CD4-positive, alpha-beta T cell treated with Interleukin-12 subunit alpha and Interleukin-12 subunit beta, for 1 hour (primary cell): ENCODE results near the gene MLPH.

ENCODE experiments used
- DNase-seq: peaks from one replicate; pipeline ENCODE4 v3.0.0-alpha.2; 2020

MLPH gene

DNA sequence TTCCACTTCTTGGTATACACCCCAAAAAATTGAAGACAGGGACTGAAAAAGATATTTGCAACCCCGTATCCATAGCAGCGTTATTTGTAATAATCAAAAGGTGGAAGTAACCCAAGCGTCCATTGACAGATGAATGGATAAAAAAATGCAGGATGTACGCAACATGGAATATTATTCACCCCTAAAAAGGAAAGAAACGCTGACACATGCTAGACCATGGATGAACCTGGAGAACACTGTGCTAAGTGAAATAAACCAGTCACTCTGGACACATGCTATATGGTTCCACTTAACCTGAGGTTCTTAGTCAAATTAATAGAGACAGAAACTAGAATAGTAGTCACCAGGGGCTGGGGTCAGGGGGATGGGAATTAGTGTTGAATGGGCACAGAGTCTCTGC is 40.7 kb downstream of the MLPH start:
- no peak for DNase-seq

DNA sequence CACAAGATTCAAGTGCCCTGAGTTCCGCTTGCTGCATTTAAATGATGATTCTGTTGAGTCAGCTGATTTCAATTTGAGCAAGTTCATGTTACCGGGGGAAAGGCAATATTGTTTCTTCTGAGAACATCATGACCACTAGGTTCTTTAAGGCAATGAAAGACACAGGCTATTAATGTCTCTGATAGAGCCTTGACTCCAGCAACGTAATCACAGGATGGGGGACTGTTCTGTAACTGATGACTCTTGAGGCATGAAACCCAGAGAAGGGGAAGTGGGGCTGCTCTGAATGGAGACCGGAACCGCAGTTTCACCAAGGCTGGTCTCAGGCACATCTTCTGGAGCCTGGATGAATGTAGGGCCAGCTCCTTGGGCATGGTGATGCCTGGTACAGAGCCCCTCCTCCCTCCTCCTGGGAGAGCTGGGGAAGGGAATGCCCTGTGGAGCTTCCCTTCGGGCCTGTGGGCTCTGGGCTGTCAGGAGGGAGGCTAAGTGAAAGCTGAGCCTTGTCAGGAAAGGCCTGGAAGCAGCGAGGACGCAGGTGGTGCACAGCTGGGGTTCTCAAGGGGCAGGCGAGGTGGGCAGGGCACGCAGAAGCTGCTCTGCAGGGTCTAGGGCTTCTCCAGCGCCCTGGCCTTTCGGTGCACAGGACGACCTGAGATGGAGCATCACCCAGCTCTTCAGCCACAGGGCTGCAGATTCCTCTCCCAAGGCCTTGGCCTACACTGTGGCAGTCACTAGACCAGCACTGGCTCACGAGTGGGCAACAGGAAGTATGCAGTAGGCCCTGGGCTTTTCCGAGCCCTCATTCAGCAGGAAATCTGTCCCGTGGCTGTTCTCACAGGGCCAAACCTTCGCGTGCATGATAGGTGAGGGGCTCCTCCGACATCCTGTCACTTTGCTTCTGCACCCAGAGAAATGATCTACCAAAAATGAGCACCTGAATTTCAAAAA is 42.7 kb downstream of the MLPH start:
- DNase-seq = no peak

DNA sequence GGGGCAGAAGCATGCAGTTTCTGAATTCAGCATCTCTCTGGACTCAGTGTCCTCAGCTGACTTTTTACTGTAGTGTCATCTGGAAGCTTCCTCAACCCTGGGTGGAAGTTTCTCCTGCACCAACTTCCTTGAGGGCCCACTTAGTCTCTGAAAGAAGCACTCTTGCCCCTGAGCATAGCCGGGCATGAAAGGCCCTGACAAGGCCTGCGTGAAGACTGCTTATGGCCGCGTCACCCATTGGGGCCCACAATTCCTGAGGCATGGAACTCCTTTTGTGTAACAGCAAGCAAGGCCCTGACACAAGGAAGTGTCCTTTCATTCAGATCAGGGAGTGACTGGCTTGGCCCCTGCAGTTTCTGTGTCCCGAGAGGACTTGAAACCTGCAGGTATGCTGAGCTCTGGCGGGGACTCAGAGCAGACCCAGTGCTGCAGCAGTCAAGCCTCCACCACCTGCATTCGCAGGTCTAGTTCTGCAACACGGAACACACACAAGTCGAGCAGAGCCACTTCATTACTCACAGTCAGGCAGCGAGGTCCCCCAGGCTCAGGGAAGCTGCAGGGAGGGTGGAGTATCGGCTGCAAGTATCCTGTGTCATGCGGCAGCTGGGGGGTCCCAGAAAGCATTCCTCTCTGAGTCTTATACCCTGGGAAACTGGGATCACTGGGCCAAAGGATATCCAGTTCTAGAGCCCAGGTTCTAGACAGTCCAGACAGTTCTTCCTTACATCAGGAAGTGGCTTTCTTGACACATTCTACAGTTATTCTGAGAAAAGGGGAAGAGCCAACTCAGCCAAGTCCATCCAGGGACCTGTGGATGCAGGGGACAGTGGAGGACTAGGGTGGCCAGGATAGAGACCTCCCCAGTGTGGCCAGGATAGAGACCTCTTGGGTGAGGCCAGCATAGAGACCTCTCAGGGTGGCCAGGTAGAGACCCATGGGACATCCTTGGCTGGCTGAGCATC is 43.7 kb downstream of the MLPH start:
- DNase-seq = no peak

DNA sequence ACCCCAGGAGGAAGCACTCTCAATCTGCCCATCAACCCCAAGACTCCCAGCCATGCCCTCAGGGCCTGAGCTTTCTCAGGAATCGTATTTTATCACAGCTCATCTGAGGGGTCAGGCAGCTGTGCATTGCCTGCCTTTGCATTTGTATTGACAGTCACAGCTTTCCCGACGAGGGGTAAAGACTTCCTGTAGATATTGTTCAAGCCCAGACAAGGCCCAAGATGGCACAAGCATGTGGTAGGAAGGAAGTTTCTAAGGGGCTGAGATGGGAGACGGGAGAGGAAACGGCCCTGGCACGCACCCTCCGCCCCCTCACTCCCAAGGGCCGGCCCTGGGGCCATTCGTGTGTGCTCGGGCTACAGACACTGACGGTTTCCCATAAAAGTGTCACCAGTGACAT is 45.1 kb downstream of the MLPH start:
- no peak for DNase-seq

DNA sequence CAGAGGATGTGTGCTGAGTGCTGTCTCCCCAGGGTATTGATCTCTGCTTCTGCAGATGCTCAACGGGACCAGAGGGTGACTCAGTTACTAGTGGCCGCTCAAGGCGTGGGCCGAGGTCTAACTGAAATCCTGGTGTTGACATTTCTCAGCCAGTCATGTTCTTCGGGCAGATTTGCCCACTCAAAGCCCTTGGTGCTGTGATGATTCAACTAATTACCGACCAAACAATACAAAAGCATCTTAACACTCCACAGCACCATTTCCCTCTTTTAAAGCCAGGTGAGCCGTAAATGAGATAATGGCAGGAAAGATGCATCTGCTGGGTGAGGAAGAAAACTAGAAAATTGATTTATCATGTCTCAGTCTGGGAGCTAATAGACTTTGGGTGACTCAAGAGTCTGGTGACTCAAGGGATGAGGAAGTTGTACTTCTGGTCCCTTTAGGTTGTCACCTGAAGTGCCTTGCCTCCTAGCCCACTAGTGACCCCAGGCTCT is 46.7 kb downstream of the MLPH start:
- no peak for DNase-seq

DNA sequence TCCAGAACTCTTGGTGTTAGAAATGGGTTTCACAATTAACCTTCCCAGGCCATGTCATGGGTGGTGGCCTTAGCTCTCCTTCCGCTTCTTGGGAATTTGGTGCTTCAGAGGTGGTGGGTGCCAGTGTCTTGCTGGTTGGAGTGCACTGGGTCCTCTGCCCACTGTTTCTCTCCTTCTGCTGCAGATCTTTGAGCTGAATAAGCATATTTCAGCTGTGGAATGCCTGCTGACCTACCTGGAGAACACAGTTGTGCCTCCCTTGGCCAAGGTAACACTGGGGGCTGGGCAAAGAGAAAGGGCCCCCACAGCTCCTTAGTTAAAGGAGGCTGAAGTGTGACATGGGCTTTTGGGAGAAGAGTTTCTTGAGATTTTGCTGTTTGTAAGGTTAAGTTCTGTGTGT is 47.3 kb downstream of the MLPH start:
- no peak for DNase-seq

DNA sequence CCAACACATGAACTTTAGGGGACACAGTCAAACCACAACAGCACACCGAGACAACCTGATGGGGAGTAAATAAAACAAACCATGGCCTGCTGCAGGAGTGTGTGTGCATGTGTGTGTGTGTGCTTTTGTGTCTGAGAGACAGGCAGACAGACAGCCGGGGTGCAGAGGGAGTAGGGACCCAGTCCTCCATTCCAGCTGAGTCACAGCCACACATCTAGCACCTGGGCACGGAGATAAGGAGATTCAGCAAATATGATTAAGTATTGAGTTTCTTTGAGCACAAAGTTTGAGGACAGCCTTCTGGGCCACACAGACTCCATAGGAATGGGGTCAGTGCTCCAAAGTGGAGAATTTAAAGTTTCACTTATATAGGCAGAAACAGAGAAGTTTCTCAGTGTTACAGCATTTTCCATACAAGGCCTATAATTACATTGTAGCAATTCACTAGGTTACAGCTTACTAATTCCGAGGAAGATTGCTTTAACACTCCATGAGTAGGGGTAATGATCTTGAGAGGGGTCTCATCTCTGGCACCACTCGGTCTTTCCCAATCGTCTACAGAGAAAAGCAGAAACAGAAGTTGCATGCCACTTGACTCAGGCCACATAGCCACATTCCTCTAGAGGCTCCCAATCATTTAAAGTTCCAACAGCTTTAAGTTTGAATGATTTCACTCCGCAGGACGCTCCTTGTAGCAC is 48.5 kb downstream of the MLPH start:
- no peak for DNase-seq

DNA sequence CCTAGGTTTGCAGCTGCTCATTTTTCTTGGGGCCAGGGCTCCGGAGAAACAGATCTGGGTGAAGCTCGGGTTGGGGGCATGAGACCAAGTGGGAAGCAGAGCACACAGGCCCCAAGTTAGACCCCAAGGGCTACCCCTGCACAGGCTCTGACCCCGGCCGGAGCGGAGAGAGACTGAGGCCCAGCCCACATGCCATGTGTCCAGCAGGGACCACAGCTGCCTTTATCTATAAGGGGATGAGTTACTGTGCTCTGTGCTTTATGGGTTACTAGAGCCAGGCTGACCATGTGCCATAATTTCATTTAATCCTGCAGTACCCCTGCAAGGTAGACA is 49.0 kb downstream of the MLPH start:
- no peak for DNase-seq

DNA sequence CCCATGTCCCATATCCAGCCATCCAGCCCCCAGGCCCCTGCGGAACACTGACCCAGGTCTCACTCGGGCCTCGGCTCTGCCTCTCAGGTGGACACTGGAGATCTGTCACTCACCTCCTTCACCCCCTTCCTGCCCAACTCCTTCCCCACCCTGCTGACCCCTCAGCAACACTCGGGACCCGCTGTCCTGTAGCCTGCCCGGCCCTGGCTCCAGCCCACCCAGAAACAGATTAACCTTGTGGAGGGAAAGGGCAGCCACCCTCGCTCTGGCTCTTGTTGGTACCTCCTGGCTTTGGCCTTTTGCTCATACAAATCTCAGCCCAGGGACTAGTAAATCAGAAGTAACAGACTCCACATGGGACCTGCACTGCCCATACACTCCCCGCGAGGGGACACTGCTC is 49.6 kb downstream of the MLPH start:
- DNase-seq = no peak

DNA sequence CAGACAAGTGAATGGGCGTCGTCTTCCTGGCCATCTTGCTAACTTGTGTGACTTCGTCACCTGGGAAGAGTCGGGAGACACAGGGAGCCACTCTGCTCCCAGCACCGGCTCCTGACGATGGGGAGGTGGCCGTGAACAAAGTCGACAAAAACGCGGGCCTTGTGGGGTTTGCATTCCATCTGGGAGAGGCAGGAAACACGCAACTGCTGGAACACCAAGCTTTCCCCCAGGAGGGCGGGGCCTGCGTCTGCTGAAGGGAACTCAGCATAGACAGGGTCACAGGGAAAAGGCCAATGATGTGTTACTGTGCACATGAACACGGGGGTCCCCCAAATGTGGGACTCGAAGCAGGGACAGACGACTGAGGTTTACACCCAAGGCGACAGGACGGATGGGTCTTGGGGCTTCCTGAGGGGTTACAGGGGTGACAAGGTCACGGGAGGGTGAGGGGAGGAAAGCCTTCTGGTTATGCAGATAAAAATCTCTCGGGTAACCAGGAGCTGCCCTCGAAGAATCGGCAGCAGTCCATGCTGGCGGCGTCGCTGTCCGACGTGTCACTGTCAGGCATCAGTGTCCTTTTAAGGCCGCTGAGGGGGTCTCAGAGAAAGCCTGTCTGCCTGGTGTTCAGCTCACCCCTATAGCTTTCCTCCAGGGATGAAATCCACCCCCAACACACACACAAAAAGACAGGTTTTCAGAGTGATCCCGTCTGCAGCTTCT is 51.1 kb downstream of the MLPH start:
- no peak for DNase-seq

DNA sequence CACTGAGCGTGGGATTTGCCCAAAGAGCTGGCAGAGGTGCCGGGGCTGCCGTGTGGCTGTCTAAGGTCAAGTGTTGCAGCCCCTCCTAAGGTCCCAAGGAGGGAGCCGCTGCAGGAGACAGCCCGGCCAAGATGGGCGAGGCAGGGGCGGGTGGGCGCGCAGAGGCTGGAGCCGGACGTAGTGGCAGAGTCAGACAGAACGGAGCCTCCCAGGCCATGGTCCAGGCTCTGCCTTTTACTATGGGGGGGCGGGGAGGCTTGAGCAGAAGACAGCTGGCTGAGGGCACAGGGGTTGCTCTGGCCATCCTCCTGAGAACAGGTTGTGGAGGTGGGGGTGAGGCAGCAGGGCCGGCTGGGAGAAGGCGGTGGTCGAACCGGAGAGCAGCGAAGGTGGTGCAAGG is 51.9 kb downstream of the MLPH start:
- DNase-seq = no peak

DNA sequence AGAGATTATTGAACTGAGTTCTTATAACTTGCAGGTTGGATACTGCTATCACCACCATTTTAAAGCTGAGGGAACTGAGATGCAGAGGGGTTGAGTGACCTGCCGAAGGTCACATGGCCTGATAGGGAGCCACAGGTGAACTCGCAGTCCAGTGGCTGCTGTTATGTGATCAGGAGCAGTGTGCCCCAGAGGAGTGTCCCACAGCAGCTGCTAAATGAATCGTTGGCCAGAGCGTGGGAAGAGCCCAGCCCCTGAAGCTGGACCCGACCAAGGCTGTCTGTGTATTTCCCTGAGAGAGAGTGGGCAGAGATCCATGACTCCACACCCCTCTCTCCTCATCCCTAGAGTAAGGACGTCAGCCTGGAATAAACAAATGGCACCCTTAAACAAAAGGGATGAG is 52.6 kb downstream of the MLPH start:
- no peak for DNase-seq

DNA sequence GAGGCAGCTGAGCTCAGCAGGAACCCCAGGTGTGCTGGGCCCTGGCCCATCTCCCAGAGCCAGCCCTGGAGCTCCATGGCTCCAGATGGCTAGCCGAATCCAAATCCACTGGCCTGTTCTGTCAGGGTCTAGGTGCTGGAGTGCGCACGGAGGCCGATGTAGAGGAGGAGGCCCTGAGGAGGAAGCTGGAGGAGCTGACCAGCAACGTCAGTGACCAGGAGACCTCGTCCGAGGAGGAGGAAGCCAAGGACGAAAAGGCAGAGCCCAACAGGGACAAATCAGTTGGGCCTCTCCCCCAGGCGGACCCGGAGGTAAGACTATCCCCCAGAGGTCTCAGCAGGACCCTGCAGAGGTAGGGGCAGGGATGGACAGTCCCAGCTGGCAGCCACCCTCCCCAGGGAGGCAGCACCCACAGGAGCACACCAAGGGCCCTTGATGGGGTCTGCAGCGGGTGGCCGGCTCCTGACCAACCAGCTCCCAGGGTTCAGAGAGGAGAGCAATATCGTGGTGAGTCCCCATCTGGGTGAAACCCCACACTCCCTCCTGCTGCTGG is 53.2 kb downstream of the MLPH start:
- DNase-seq = no peak

DNA sequence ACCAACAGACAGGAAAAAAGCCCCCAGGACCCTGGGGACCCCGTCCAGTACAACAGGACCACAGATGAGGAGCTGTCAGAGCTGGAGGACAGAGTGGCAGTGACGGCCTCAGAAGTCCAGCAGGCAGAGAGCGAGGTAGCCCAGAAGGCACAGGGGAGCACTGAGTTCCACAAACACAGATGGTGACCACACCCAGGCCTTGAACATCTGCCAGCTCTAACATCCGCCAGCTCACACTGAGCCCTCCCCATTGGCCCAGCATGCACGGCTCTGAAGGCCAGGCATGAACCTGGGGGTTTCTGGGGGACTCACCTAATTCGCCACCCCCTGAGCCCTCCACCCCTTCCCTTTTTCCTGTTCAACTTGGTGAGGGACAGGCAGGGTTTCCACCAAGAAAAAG is 53.8 kb downstream of the MLPH start:
- no peak for DNase-seq

DNA sequence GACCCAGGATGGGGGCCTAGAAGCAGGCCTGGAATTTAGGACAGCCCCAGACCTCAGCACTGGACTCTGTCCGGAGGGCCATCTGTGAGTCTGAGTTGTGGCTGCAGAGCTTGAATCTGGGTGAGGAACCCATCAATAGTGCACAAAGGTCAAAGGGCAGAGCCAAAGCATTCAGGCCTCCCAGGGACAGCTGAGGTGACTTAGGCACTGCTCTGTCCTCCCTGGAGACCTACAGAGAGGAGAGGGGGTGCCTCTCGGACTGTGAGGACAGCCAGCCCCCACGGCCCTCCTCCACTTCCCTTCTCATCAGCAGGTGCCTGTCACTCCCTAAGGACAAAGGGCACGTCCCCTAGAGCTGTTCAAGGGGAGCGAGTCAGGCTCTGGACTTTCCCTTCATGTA is 54.2 kb downstream of the MLPH start:
- DNase-seq = no peak

DNA sequence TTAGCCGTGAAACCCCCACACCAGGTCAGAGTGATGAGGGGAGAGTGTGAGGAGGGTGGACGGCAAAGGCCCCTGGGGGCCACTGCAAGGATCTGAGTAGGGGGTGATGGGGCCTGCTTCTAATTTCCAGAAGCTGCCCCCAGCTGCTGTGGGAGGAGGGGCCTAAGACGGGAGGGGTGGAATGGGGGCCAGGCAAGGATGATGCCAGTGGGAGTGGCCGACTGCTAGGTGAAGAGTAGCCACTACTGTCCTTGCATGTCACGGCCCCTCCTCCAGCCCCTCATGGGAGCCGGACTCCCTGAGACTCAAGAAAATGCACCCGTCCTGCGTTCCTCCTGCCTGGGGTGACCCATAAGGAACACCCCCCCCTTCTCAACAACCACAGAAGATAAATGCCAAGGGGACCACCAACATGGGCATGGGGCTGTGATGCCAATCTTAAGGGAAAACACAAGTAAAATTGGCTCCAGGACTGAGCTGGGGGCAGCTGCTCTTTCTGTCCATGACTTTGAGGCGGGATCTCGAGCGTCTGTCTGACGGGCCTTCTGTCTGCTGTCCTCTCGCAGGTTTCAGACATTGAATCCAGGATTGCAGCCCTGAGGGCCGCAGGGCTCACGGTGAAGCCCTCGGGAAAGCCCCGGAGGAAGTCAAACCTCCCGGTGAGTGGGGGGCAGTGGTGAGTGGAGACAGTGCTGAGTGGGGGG is 55.1 kb downstream of the MLPH start:
- no peak for DNase-seq

DNA sequence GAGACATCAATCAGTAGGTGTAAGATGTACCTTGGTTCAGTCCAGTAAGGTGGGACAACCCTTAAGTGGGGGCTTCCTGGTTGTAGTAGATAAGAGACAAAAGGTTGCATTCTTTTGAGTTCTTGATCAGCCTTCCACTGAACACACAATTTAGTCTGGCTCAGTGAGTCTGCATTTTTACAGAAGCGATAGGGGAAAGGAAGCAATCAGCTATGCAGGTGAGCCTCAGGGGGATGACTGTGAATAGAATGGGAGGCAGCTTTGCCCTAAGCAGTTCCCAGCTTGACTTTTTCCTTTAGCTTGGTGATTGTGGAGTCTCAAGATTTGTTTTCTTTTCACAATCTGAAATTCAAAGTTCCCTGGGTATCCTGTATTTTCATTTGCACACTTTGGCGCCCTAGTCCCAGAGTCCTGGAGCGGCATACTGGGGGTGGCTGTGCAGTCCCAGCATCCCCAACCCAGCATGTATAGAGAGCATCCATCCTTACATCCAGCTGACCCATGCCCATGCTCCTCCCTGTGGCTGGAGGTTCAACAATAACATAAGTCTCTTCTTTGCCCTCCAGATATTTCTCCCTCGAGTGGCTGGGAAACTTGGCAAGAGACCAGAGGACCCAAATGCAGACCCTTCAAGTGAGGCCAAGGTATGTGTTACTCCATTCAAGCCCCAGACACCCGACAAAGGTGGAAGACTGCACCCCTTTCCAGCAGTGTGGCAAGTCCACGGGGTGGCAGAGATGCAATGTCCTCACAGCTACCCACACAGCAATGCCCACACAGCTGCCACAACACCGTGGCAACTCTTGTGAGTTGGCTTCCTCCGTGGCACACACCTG is 59.2 kb downstream of the MLPH start:
- no peak for DNase-seq

DNA sequence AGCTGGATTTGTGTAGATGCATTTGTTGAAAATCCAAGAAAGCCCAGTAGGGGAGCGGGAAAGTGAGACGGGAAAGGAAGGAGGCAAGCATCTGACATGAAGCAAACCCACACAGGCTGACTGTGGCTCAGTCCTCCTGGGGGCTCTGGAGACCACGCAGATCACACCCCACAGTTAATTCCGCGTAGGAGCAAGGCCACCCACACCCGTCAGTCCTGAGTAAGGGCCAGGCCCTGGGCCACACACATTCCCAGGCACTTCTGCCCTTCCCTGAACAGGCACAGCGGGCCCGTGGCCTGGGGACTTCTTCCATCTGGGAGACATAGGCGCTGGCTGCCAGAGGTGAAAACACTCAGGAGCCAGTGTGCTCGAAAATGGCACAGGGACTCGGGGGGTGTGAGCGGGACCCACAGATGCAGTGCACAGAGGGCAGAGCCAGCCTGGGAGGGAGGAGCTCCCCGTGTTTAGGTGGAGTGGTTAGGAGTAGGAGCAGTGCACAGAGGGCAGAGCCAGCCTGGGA is 59.9 kb downstream of the MLPH start:
- DNase-seq = no peak

DNA sequence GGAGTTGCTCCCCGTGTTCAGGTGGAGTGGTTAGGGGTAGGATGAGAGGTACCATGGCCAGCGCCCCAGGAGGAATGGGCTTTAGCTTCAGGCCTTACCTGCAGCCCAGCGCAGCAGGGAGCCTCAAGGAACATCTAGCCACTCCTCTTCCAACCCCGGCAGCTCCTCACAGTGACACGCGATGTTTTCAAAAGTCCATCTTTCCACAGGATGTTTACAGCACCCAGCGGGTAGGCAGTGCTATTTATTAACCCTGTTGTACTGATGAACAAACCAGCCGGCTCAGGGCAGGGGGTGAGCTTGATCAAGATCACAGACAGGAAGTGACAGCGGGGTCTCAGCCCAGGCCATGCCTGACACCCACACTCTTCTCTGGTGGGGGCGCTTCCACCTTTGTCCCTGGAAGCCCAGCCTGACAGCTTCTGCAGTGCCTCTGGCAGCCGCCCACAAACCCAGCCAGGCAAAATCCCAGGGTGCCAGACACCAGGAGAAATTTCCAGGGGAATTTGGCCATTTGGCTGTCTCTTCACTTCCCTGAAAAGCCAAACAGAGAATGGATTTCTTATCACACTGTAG is 60.9 kb downstream of the MLPH start:
- no peak for DNase-seq

DNA sequence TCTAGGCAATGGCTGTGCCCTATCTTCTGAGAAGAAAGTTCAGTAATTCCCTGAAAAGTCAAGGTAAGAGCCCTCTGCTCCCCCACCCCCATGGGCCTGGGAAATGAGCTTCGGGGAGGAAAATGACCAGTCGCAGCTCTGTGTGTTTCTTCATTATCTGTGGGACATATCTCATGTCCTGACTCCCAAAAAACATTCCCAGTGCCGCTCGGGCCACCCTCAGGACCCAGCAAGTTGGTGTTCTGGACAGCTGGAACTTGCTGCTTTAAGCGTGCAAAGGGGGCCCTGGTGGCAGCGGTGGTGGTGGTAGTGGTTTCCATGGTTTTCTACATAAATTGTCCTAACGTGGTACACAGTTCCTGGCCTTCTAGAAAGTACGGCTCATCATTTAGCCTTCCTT is 62.2 kb downstream of the MLPH start:
- DNase-seq = no peak
